Effector memory CD4-positive, alpha-beta T cell (primary cell): ENCODE data around the gene RANBP1.

Experiments
- DNase-seq, 3 donors: peaks; one replicate each; pipeline ENCODE4 v3.0.0-alpha.2; 2020
- H3K27ac ChIP-seq: 2 replicates; pipeline ENCODE4 v1.7.0; 2013; ENCODE audit warnings: mild to moderate bottlenecking, low read length, moderate library complexity; ENCODE audit not compliant: insufficient read depth, poor library complexity, severe bottlenecking
- H3K27me3 ChIP-seq: replicated peaks from 2 replicates; pipeline ENCODE4 v1.7.0; 2013; ENCODE audit warnings: mild to moderate bottlenecking, low read length; ENCODE audit not compliant: insufficient read depth, control insufficient read depth, poor library complexity, severe bottlenecking
- H3K36me3 ChIP-seq: 2 replicates; pipeline ENCODE4 v1.7.0; 2013; ENCODE audit warnings: mild to moderate bottlenecking, low read length, moderate library complexity; ENCODE audit not compliant: control insufficient read depth, insufficient read depth
- H3K4me1 ChIP-seq: 2 replicates; pipeline ENCODE4 v1.7.0; 2013; ENCODE audit warnings: low read length, mild to moderate bottlenecking; ENCODE audit not compliant: control insufficient read depth, insufficient read depth, poor library complexity, severe bottlenecking
- H3K4me3 ChIP-seq: 2 replicates; pipeline ENCODE4 v1.7.0; 2013; ENCODE audit warnings: low read length, low read depth, mild to moderate bottlenecking; ENCODE audit not compliant: insufficient read depth, poor library complexity, severe bottlenecking
- H3K9me3 ChIP-seq: 2 replicates; pipeline ENCODE4 v1.7.0; 2013; ENCODE audit warnings: mild to moderate bottlenecking, low read length, moderate library complexity; ENCODE audit not compliant: control insufficient read depth

Gene RANBP1

GRCh38 chr22:20125201-20126174 is 9.6 kb downstream of the RANBP1 start:
- Histone ChIP-seq H3K9me3 (no peaks in the 10 kb centered on the region), H3K27ac (no peak overlapping the region), H3K27me3 (no peaks in the 10 kb centered on the region), H3K36me3 (peaks cover 41% of the 10 kb centered on the region), H3K4me1 (peaks cover 2% of the 10 kb centered on the region), H3K4me3 (no peak overlapping the region)
- DNase-seq = no peak

GRCh38 chr22:20126284-20127029 is 10.6 kb downstream of the RANBP1 start:
- Histone ChIP-seq H3K36me3 (peaks cover 38% of the 10 kb centered on the region), H3K9me3 (no peaks in the 10 kb centered on the region)

GRCh38 chr22:20127318-20127868 is 11.5 kb downstream of the RANBP1 start:
- Histone ChIP-seq H3K9me3 (no peaks in the 10 kb centered on the region), H3K27ac (no peak overlapping the region), H3K36me3 (peaks cover 29% of the 10 kb centered on the region), H3K27me3 (no peaks in the 10 kb centered on the region), H3K4me1 (peaks cover 10% of the 10 kb centered on the region), H3K4me3 (no peak overlapping the region)
- no peak for DNase-seq

More at GRCh38 chr22:20126284-20127029, 10.6 kb downstream of the RANBP1 start:
- Histone ChIP-seq H3K27ac (no peak overlapping the region), H3K4me3 (no peak overlapping the region), H3K4me1 (peaks cover 6% of the 10 kb centered on the region), H3K27me3 (no peaks in the 10 kb centered on the region)
- no peak for DNase-seq

GRCh38 chr22:20127869-20128618 is 12.1 kb downstream of the RANBP1 start:
- H3K27ac ChIP-seq = no peak overlapping the region

GRCh38 chr22:20128619-20128901 is 12.7 kb downstream of the RANBP1 start:
- Histone ChIP-seq H3K9me3 (no peaks in the 10 kb centered on the region), H3K27me3 (no peaks in the 10 kb centered on the region), H3K36me3 (peaks cover 28% of the 10 kb centered on the region), H3K4me1 (peaks cover 17% of the 10 kb centered on the region), H3K27ac (peak overlapping the region; percentile 14), H3K4me3 (no peak overlapping the region)
- no peak for DNase-seq

More at GRCh38 chr22:20127869-20128618, 12.1 kb downstream of the RANBP1 start:
- H3K27me3 ChIP-seq = no peaks in the 10 kb centered on the region
- H3K9me3 ChIP-seq = no peaks in the 10 kb centered on the region
- H3K4me1 ChIP-seq = peaks cover 16% of the 10 kb centered on the region
- no peak for DNase-seq
- no peak overlapping the region for H3K4me3 ChIP-seq
- H3K36me3 ChIP-seq = peaks cover 28% of the 10 kb centered on the region

GRCh38 chr22:20128902-20129746 is 13.2 kb downstream of the RANBP1 start:
- peaks cover 17% of the 10 kb centered on the region for H3K4me1 ChIP-seq
- peak overlapping the region; percentile 14 for H3K27ac ChIP-seq
- no peaks in the 10 kb centered on the region for H3K27me3 ChIP-seq
- no peaks in the 10 kb centered on the region for H3K9me3 ChIP-seq
- peaks cover 24% of the 10 kb centered on the region for H3K36me3 ChIP-seq
- H3K4me3 ChIP-seq = no peak overlapping the region
- DNase-seq = peak; percentile 23 to 39 (median 38)

- Histone ChIP-seq H3K4me1 (peaks cover 17% of the 10 kb centered on the region), H3K9me3 (no peaks in the 10 kb centered on the region), H3K36me3 (peaks cover 20% of the 10 kb centered on the region), H3K4me3 (no peak overlapping the region), H3K27me3 (no peaks in the 10 kb centered on the region), H3K27ac (no peak overlapping the region)
- no peak for DNase-seq
These were observed 13.8 kb downstream of the RANBP1 start for GRCh38 chr22:20129747-20130014.

GRCh38 chr22:20130319-20130718 is 14.4 kb downstream of the RANBP1 start:
- H3K4me3 ChIP-seq = no peak overlapping the region
- no peaks in the 10 kb centered on the region for H3K27me3 ChIP-seq
- peaks cover 14% of the 10 kb centered on the region for H3K36me3 ChIP-seq
- peaks cover 17% of the 10 kb centered on the region for H3K4me1 ChIP-seq
- H3K9me3 ChIP-seq = no peaks in the 10 kb centered on the region
- H3K27ac ChIP-seq = peak overlapping the region; percentile 80
- peak in 1 of 3 donors; percentile 11 for DNase-seq
